Skeletal muscle tissue (tissue), 4 donors: ENCODE data around the gene PGM2. TPM values are rescaled to one million over a fixed set of nuclear protein-coding genes. Genes with fewer than 3 reads are reported as not detected.
"Not testable (repeated sequence)": the region's sequence is repeated elsewhere in the genome, so short reads cannot be mapped to it uniquely, and the experiment has no call there.

Experiments
- H3K27ac ChIP-seq: one replicate; pipeline ENCODE4 v1.7.0; 2013; ENCODE audit warnings: mild to moderate bottlenecking, low read depth, low read length, inconsistent platforms
- H3K27me3 ChIP-seq, 3 donors: one replicate each; pipeline ENCODE4 v1.7.0; 2013; ENCODE audit warnings: low read length in 3 of 3; ENCODE audit not compliant: control insufficient read depth in 3 of 3, insufficient read depth in 3 of 3
- H3K36me3 ChIP-seq, 3 donors: one replicate each; pipeline ENCODE4 v1.7.0; 2013; ENCODE audit warnings: low read length in 3 of 3; ENCODE audit not compliant: control insufficient read depth in 3 of 3, insufficient read depth in 3 of 3
- H3K4me1 ChIP-seq, 3 donors: one replicate each; pipeline ENCODE4 v1.7.0; 2013; ENCODE audit warnings: low read length in 3 of 3, mild to moderate bottlenecking in 3 of 3; ENCODE audit not compliant: control insufficient read depth in 3 of 3, insufficient read depth in 3 of 3
- H3K4me3 ChIP-seq, 3 donors: one replicate each; pipeline ENCODE4 v1.7.0; 2013; ENCODE audit warnings: low read length in 3 of 3
- H3K9ac ChIP-seq, 3 donors: one replicate each; pipeline ENCODE4 v1.7.0; 2013; ENCODE audit warnings: low read length in 3 of 3, mild to moderate bottlenecking in 3 of 3, moderate library complexity in 2 of 3, low read depth in 1 of 3
- H3K9me3 ChIP-seq, 3 donors: one replicate each; pipeline ENCODE4 v1.7.0; 2013; ENCODE audit warnings: low read length in 3 of 3; ENCODE audit not compliant: control insufficient read depth in 3 of 3
- total RNA-seq: library from RNA; depleted of rRNA; stranded (reverse); fragments of >200 nt; gene quantifications from one replicate; pipeline ENCODE4 v1.2.3, GENCODE V29; 2014
- donor health status: Osteomylitis.

The PGM2 gene
- total RNA-seq, result 5.7 TPM

GRCh38 chr4:37826295-37827029, at the start of gene PGM2:
TSS of gene PGM2 (plus strand) at chr4:37826686. CDS start at chr4:37826733, 47 bp downstream.
- Histone ChIP-seq H3K9me3 (no peaks in the 10 kb centered on the region), H3K27ac (peak within 1 kb of the TSS; percentile 66), H3K4me1 (peaks cover 8 to 16% (median 10%) of the 10 kb centered on the region in 3 donors), H3K9ac (peak within 1 kb of the TSS; percentile 73 to 80 (median 79)), H3K36me3 (peaks cover 0 to 12% (median 3%) of the 10 kb centered on the region in 3 donors), H3K27me3 (no peaks in the 10 kb centered on the region), H3K4me3 (peak within 1 kb of the TSS; percentile 81 to 87 (median 87))

GRCh38 chr4:37779896-37780295, 46.6 kb upstream of the PGM2 start:
- Histone ChIP-seq H3K9me3 (no peaks in the 10 kb centered on the region), H3K27me3 (no peaks in the 10 kb centered on the region), H3K4me3 (no peak overlapping the region), H3K9ac (no peak overlapping the region), H3K27ac (no peak overlapping the region), H3K36me3 (no peaks in the 10 kb centered on the region), H3K4me1 (no peaks in the 10 kb centered on the region)

GRCh38 chr4:37780444-37781130, 45.9 kb upstream of the PGM2 start:
- H3K36me3 ChIP-seq, result no peaks in the 10 kb centered on the region
- no peaks in the 10 kb centered on the region for H3K9me3 ChIP-seq
- H3K9ac ChIP-seq, result no peak overlapping the region
- no peak overlapping the region for H3K27ac ChIP-seq
- H3K4me1 ChIP-seq, result no peaks in the 10 kb centered on the region
- peaks cover 0 to 2% (median 0%) of the 10 kb centered on the region in 3 donors for H3K27me3 ChIP-seq
- H3K4me3 ChIP-seq, result no peak overlapping the region

GRCh38 chr4:37781131-37781455, 45.4 kb upstream of the PGM2 start:
- peaks cover 0 to 2% (median 0%) of the 10 kb centered on the region in 3 donors for H3K27me3 ChIP-seq
- H3K27ac ChIP-seq, result no peak overlapping the region
- no peak overlapping the region for H3K4me3 ChIP-seq
- H3K9ac ChIP-seq, result no peak overlapping the region
- H3K4me1 ChIP-seq, result no peaks in the 10 kb centered on the region
- no peaks in the 10 kb centered on the region for H3K9me3 ChIP-seq
- H3K36me3 ChIP-seq, result no peaks in the 10 kb centered on the region

GRCh38 chr4:37786267-37786666, 40.2 kb upstream of the PGM2 start:
- not testable (repeated sequence) for H3K4me3 ChIP-seq, H3K9me3 ChIP-seq, H3K27me3 ChIP-seq, H3K36me3 ChIP-seq, H3K9ac ChIP-seq, H3K27ac ChIP-seq, H3K4me1 ChIP-seq

GRCh38 chr4:37787883-37788460, 38.5 kb upstream of the PGM2 start:
- not testable (repeated sequence) for H3K27me3 ChIP-seq, H3K9me3 ChIP-seq, H3K4me1 ChIP-seq, H3K36me3 ChIP-seq, H3K27ac ChIP-seq, H3K9ac ChIP-seq, H3K4me3 ChIP-seq

- H3K4me3 ChIP-seq, result no peak overlapping the region
- H3K36me3 ChIP-seq, result no peaks in the 10 kb centered on the region
- H3K27ac ChIP-seq, result no peak overlapping the region
- H3K9me3 ChIP-seq, result no peaks in the 10 kb centered on the region
- H3K27me3 ChIP-seq, result peaks cover 0 to 2% (median 0%) of the 10 kb centered on the region in 3 donors
- H3K4me1 ChIP-seq, result no peaks in the 10 kb centered on the region
- no peak overlapping the region for H3K9ac ChIP-seq
Observed at GRCh38 chr4:37788819-37789218, 37.7 kb upstream of the PGM2 start.

GRCh38 chr4:37792241-37792640, 34.2 kb upstream of the PGM2 start:
- no peak overlapping the region for H3K4me3 ChIP-seq
- no peak overlapping the region for H3K9ac ChIP-seq
- no peaks in the 10 kb centered on the region for H3K27me3 ChIP-seq
- H3K9me3 ChIP-seq, result no peaks in the 10 kb centered on the region
- no peak overlapping the region for H3K27ac ChIP-seq
- no peaks in the 10 kb centered on the region for H3K36me3 ChIP-seq
- peaks cover 0 to 10% (median 6%) of the 10 kb centered on the region in 3 donors for H3K4me1 ChIP-seq

GRCh38 chr4:37793562-37793961, 32.9 kb upstream of the PGM2 start:
- Histone ChIP-seq H3K27ac (no peak overlapping the region), H3K9ac (no peak overlapping the region), H3K4me3 (no peak overlapping the region), H3K27me3 (no peaks in the 10 kb centered on the region), H3K4me1 (peaks cover 0 to 18% (median 17%) of the 10 kb centered on the region in 3 donors), H3K9me3 (no peaks in the 10 kb centered on the region), H3K36me3 (no peaks in the 10 kb centered on the region)

GRCh38 chr4:37794056-37794455, 32.4 kb upstream of the PGM2 start:
- Histone ChIP-seq H3K4me1 (peaks cover 0 to 20% (median 18%) of the 10 kb centered on the region in 3 donors), H3K9me3 (no peaks in the 10 kb centered on the region), H3K4me3 (no peak overlapping the region), H3K27ac (no peak overlapping the region), H3K9ac (no peak overlapping the region), H3K36me3 (no peaks in the 10 kb centered on the region), H3K27me3 (no peaks in the 10 kb centered on the region)
